Activated CD4-positive, alpha-beta T cell treated with anti-CD3 and anti-CD28 coated beads, Interleukin-2, amount 50 U/mL, for 24 hours (primary cell): ENCODE data around the gene CEP152.
"Not testable (repeated sequence)": the region's sequence is repeated elsewhere in the genome, so short reads cannot be mapped to it uniquely, and the experiment has no call there.

Experiments used
- DNase-seq, 2 donors: peaks; one replicate each; pipeline ENCODE4 v3.0.0-alpha.2; 2020; ENCODE audit warnings: low read depth in 1 of 2, low spot score in 1 of 2

The CEP152 gene

GRCh38 chr15:48805591-48805990 lies 5.3 kb downstream of the CEP152 start:
- no peak for DNase-seq

- DNase-seq = no peak
Observed at GRCh38 chr15:48803877-48804276, 7.0 kb downstream of the CEP152 start.

GRCh38 chr15:48802867-48803266 lies 8.0 kb downstream of the CEP152 start:
- DNase-seq = no peak

- DNase-seq = no peak
Observed at GRCh38 chr15:48802257-48802656, 8.6 kb downstream of the CEP152 start.

- DNase-seq = no peak
Observed at GRCh38 chr15:48800811-48801455, 9.9 kb downstream of the CEP152 start.

GRCh38 chr15:48800245-48800644 lies 10.6 kb downstream of the CEP152 start:
- DNase-seq = no peak

GRCh38 chr15:48798319-48798718 lies 12.6 kb downstream of the CEP152 start:
- no peak for DNase-seq

GRCh38 chr15:48796930-48797329 lies 13.9 kb downstream of the CEP152 start:
- no peak for DNase-seq

GRCh38 chr15:48796521-48796920 lies 14.3 kb downstream of the CEP152 start:
- no peak for DNase-seq

- no peak for DNase-seq
Observed at GRCh38 chr15:48795901-48796300, 15.0 kb downstream of the CEP152 start.

- DNase-seq = no peak
Observed at GRCh38 chr15:48794697-48795134, 16.2 kb downstream of the CEP152 start.

- no peak for DNase-seq
Observed at GRCh38 chr15:48792408-48792807, 18.5 kb downstream of the CEP152 start.

GRCh38 chr15:48790466-48791115 lies 20.3 kb downstream of the CEP152 start:
- DNase-seq = not testable (repeated sequence)

- DNase-seq = no peak
Observed at GRCh38 chr15:48785712-48786111, 25.2 kb downstream of the CEP152 start.

GRCh38 chr15:48785195-48785594 lies 25.7 kb downstream of the CEP152 start:
- no peak for DNase-seq

- DNase-seq = no peak
Observed at GRCh38 chr15:48784756-48785155, 26.1 kb downstream of the CEP152 start.

GRCh38 chr15:48782911-48783310 lies 28.0 kb downstream of the CEP152 start:
- no peak for DNase-seq

GRCh38 chr15:48781481-48782081 lies 29.3 kb downstream of the CEP152 start:
- DNase-seq = no peak

GRCh38 chr15:48781017-48781416 lies 29.9 kb downstream of the CEP152 start:
- DNase-seq = no peak

- no peak for DNase-seq
Observed at GRCh38 chr15:48778331-48778730, 32.5 kb downstream of the CEP152 start.

GRCh38 chr15:48777645-48778330 lies 33.1 kb downstream of the CEP152 start:
- DNase-seq = no peak

GRCh38 chr15:48775546-48775945 lies 35.3 kb downstream of the CEP152 start:
- no peak for DNase-seq
